Right lobe of liver (tissue), 4 donors: Measurements from ENCODE around the gene NCKAP5.

Source experiments
- POLR2A ChIP-seq: fragments of 450-650 bp; IDR thresholded peaks from one replicate; pipeline ENCODE4 v1.6.1; 2017; ENCODE audit warnings: antibody characterized with exemption, mild to moderate bottlenecking
- TF ChIP-seq, protein P1 (sequence below), 4 donors: fragments of 200-600 bp in 3 of 4; fragments of 450-650 bp in 1 of 4; IDR thresholded peaks; one replicate each; pipeline versions ENCODE4 v1.5.1 to v1.8.0; 2016 to 2022; ENCODE audit warnings: antibody characterized with exemption in 4 of 4, mild to moderate bottlenecking in 2 of 4
- donor health status: DM: no; HTN: no; CAD: no.
- donor health status: DM: no; HTN: no; CAD: no.
- donor health status: DM: no; HTN: yes; CAD: no.

DNA sequence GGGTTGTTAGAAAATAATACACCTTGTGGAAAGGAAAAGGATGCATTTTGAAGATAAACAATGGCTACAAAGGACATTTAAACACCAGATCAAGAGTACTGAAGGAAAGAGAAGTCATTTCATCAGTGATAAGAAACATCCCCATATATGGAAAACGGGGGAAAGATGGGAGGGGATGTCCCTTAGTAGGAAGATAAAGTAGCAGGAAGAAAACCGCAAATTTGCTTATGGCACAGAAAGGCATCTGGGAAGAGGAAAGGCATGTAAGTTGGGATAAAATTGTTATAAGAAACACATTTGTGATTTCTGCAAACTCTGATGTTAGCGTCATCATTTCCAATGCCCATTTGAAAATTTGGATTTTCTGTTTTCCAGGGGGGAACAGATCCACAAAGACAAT lies 887.7 kb downstream of the NCKAP5 start:
- TF ChIP-seq, protein P1, sequence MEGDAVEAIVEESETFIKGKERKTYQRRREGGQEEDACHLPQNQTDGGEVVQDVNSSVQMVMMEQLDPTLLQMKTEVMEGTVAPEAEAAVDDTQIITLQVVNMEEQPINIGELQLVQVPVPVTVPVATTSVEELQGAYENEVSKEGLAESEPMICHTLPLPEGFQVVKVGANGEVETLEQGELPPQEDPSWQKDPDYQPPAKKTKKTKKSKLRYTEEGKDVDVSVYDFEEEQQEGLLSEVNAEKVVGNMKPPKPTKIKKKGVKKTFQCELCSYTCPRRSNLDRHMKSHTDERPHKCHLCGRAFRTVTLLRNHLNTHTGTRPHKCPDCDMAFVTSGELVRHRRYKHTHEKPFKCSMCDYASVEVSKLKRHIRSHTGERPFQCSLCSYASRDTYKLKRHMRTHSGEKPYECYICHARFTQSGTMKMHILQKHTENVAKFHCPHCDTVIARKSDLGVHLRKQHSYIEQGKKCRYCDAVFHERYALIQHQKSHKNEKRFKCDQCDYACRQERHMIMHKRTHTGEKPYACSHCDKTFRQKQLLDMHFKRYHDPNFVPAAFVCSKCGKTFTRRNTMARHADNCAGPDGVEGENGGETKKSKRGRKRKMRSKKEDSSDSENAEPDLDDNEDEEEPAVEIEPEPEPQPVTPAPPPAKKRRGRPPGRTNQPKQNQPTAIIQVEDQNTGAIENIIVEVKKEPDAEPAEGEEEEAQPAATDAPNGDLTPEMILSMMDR (IDR thresholded peaks at IDR 0.05) = no peak
- no peak for TF ChIP-seq POLR2A
